Measurements from ENCODE around the gene ATP2B2.

ATP2B2 gene

DNA sequence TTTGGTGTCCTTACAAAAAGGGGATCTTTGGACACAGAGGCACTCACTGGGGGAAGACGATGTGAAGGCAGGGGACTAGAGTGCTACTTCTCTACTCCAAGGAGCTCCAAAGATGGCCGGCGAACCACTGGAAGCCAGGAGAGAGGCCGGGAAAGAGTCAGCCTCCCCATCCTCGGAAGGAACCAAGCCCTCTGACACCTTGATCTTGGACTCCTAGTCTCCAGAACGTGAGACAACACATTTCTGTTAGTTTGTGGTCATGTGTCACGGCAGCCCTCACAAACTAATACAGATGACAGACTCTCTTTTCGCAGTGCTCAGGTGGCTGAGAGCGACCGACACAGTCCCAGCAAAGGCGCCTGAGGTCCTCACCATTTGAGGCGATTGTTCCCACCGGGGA, 24.4 kb upstream of the ATP2B2 start:
- no peak for ATAC-seq

DNA sequence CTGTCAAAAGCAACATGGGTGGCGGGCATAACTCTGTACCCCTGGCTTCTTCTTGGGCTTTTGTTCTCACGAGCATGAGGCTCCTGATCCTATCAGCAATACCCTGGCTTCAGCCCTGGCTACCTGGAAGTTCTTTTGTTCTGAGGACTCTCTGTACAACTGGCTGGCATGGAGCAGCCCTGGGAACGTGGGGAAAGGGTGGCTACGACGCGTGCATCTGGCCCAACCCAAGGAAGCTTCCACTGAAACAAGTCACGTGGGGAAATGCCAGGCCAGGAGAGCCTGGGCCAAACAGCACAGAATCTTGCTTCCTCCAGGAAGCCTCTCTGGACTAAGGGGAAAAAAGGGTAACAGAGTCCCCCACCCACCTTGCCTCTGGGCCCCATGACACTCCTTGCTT, 22.7 kb upstream of the ATP2B2 start:
- ATAC-seq, result no peak

DNA sequence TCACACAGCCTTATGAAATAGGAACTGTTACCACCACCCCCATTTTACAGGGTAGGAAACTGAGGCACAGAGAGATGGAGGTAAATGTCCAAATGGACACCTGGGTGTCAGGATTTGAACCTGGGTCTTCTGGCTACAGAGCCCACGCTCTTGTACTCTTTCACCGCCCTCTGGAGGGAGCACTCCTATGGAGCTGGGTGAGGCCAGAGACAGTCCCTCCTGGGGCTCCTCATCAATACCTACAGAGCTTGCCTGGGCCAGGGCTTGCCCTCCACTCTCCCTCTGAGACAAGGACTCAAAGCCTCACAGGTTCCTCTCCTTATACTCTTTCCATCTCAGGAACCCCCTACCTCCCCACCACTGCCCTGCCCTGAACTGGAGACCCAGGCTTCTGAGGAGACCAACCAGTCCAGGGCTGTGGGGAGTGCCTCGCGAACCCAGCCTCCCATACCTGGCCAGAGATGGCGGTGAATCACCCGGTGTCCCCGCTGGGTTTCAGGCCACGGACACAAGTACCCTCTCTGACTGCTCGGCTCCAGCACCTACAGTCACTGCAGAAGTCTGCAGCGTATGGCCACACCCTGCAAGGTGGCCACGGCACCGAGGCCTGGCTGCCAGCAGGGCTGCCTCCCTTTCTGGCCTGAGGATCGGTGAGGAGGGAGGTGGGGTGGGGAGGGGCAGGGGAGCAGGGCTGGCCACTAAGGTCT, 22.1 kb upstream of the ATP2B2 start:
- no peak for ATAC-seq

DNA sequence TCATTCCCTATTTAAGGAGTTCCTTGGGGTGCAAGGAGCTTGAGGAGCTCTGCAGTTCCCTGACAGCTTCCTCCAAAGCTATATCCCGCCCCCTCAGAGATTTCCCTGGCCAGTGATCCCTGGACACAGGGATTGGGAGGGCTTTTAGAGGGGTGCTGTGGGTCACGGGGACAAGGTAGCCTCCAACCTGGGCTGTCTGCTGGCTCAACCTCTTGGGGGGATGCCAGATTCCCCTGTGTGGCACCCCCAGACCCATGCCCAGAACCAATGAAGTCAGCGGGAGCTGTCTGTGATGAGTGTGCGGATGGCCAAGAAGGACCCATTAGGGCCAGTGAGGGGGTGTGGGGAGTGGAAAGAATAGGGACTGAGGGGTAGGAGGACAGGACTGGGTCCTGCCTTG, 21.0 kb upstream of the ATP2B2 start:
- no peak for ATAC-seq

DNA sequence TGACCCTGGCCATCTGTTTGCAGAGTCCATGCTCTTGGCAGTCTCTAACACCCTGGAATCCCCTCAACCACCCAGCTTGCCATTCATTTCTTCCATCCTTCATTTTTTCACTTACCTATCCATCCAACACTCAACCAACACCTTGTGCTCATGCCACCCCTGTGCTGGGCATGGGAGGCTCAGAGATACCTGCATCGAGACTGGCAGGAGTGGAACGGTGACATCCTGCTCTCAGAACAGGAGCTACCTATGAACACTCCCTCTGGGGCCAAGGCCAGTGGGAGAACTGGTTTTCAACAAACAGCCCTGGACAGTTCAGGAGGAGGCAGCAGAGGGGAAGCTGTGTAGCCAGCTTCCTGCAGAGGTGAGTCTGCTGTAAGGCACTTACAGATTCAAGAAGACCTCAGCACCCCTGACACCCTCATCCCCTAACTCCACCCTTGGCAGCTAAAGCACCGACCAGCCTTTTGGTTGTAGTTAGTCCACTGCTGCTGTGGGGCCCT, 19.5 kb upstream of the ATP2B2 start:
- no peak for ATAC-seq

DNA sequence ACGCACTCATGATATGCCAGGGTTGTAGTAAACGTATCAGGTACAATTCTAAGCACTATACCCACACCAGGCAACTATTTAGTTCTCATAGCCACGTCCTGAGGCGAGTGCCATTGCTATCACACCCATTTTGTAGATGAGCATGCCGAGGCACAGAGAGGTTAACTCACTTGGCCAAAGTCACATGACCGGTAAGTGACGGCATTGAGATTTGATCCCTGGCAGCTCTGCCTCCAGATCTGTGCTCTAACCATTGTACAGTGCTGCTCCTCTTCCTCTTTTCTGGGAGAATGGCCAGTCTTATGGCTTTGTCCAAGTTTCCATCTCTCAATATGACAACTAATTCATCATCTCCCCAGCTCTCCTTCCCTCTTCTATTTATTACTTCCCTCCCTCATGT, 18.9 kb upstream of the ATP2B2 start:
- no peak for ATAC-seq

DNA sequence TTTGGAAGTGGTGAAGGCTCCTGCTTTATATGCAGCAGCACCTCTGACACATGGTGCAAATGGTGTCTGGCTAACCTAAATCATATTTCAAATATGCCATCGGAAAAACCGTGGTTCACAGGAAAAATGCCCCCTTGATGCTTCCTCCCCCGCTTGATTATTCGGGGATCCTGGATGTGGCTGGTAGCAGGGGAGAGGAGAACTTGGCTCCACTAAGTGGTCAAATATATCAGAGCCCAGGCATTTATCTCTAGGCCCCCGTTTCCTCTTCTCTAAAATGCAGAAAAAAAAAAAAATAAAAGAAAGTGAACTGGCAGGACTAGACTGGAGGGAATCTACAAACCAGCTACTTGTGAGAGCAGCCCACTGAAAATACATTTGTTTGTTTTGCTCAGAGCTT, 18.2 kb upstream of the ATP2B2 start:
- no peak for ATAC-seq

DNA sequence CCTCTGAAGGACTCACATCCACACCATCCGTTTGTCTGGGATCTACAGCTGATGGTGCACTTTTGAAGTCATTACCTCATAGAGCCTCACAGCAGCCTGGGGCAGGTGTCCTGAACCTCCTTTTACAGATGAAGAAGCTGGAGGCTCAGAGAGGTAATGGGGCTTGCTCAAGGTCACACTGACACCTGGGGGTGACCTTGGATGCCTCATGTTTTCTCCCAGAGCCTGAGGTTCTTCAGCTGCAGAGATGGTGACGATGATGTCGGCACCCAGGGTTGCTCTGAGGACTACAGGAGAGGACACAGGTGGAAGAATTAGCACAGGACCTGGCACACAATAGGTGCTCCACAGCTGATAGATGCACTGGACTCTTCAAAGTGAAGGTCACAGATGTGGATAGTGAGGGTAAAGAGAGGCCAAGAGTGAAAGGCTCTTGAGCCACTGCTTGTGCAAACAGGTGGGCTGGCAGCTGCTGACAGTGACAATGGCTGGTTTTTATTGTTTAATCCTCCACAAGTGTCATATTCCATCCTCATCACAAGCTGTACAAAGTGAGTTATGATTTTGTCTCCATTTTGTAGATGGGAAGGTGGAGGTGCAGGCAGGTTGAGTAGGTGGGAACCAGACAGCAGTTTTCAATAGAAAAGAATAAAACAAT, 17.4 kb upstream of the ATP2B2 start:
- ATAC-seq, result no peak

DNA sequence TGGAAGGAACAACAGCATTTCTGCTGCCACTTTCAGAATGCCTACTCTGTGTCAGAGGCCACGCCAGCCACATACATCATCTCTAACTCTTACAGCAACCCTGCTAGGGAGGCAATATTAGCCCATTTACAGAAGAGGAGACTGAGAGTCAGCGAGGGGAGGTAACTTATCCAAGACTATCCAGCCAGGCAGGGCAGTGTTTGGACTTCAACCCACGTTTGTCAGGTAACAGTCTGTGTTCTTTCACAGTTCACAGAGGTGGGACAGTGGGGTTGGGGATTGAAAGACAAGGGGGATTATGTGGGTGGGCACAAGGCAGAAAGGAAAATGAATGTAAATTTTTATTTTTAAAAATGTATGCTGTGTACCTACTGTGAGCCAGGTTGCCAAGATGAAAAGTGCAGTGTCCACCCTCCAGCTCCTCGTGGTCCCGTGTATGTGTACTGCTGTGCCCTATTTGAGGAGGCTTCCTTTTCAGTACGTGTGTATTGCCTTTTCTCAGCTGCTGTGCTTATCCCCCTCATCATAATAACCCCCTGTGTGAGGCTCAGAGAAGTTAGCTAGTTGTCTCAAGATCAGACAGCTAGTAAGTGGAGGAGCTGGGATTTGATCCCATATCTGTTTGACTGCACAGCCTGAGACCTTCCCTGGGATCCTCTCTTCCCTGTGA, 16.5 kb upstream of the ATP2B2 start:
- ATAC-seq, result no peak

DNA sequence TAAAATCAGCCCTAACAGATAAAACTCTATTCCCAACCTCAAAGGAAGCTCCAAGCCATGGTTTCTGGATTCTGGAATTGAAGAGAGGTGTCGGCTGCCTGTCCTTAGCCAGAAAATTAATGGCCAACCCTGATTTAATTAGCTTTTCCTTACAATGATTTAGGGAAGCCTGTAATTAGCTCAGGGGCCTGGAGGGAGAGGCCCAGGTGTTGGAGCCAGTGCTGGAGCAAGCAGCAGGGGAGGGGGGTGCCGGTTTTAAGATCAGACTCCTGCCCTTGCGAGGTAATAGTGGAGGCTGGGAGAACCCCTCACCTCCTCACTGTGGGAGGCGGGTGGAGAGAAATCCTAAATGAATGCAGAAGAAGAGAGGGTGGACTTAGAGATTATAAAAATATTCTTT, 14.7 kb upstream of the ATP2B2 start:
- no peak for ATAC-seq

DNA sequence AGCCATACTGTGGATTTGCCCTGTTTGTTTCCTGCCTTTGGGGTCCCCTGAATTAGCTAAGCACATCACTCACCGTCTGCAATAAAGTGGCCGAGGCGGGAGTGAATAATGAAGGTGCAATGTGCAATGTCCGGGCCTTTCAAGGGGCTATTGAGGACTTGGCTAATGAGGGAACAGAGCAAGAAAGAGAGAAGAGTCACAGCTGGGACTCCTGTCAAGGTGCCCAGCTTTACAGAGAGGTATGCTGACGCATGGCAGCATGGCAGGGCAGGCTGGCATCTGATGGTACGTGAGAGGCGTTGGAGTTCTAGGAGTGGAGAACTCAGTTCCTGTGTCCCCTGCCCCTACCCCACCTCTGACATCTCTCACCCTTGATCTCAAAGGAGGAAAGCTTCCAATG, 13.8 kb upstream of the ATP2B2 start:
- ATAC-seq, result no peak

DNA sequence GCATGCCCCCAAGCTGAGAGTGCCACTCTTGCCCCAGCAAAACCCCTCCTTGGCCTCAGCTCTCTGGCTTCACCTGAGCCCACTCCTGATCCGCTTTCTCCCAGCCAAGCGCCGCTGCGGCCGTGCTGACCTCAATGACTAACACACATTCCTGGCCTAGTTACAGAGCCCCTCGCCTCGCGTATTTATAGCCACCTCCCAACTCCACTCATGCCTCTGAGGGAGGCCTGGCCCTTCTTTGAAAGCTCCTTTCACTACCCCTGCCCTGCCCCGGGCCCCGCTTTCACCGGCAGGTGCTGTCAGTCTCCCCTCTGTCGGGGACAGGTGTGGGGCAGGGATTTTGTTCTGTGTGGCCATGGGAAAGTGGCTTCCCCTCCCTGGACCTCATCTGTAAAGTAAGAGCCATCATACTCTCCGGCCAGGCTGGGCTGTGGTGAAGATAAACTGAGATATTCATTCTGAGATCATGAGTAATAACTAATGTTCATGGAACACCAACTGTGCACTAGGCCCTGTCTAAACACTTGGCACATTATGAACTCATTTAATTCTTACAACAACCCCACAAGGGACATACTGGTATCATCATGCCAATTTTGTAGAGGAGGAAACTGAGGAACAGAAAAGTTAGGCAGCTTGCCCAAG, 13.2 kb upstream of the ATP2B2 start:
- no peak for ATAC-seq

DNA sequence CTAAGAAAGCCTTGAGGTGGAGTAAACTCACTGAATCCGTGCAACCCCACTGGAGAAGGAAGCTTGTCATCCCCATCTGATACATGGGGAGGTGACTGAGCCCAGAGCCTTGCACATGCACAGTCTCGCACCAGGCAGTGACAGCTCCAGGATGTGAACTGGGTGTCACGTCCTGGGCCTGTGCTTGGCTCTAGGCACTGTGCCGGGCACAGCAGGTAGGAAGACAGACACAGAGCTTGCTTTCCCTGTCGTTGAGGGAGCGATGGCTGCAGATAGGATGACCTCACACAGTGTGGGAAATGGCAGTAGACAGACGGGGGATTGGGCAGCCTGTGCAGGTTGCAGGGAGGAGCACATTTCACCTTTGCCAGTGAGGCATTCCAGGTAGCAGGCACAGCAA, 12.2 kb upstream of the ATP2B2 start:
- no peak for ATAC-seq

DNA sequence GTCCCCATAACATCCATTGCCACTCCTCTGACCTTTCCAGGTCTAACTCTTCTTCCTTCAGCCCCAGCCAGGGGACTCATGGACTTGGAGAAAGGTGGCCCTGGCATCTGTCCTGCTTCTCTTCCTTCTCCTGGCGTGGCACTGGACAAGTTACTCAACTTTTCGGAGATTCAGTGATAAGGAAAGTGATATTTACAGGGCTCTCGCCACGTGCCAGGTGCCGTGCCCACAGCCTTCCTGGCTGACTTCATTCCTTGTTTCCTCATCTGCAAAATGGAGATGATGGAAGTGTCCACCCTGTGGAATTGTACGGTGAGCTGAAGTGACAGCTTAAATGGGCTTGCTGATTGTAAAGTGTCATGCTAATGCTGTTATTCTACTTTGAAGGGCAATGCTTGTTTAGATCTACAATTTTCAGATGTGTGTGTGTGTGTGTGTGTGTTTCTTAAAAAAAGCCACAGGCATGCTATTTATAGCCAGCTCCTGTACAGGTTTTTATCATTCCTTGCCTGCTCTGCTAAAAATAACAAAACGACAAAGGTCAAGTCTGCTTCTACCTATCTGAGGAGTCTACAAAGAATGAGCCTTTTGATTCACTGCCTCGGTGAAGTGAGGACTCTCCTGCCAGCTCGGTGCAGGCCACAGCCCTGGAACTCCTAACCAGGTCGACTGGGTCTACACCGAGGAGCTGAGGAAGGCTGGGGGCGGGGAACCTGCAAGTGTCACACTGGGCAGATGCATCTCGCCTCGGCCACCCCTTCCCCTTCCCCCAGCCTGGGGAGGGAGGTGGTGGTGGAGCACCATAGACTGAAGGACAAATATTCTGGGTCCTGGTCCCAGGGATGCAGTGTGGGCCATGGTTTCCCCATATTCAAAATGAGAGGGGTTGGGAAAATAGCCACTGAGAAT, 11.4 kb upstream of the ATP2B2 start:
- ATAC-seq, result no peak

DNA sequence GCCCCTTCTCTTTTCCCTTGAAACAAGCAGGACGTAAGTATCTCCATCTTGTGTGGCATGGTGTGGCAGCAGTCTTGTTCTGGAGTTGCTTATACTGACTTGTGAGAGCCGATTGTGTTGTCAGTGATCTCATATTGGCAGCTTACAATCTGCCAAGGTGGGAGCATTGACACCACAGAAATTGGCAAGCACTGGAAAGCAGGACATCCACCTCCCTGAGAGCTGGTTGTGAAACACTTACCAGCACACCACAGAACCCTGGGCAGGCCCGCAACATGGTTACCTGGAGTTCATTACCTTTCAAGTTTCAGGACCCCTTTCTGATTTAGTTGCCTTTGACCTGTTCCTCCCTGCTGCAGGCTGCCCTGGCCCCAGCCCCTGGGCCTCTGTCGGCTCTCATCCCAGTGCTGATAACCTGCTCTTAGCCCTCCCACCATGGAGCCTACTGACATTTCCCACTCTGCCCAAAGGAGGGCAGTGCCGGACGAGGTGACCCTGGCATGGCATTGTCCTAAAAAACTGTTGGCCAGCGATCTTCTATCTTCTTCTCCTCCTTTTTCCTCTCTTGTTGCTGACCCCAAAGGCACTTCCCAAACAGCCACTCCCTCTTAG, 10.6 kb upstream of the ATP2B2 start:
- no peak for ATAC-seq

DNA sequence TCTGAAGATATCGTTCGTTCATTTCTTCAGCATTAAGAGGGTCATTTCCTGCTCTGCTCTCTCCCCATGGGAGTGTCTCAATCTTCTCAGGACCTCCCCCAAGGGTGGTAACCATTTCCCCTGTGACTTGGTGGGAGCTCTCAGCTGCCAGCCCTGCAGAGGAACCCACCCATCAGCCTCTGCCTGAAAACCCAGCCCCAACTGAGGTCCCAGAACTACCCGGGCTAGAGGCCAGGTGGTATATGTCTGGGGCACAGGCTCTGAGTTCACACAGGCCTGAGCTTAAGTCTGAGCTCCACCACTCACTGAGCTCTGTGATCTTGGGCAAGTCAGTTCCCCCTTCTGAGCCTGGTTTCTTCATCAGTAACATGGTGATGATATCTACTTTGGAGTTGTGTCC, 10.0 kb upstream of the ATP2B2 start:
- ATAC-seq, result no peak

DNA sequence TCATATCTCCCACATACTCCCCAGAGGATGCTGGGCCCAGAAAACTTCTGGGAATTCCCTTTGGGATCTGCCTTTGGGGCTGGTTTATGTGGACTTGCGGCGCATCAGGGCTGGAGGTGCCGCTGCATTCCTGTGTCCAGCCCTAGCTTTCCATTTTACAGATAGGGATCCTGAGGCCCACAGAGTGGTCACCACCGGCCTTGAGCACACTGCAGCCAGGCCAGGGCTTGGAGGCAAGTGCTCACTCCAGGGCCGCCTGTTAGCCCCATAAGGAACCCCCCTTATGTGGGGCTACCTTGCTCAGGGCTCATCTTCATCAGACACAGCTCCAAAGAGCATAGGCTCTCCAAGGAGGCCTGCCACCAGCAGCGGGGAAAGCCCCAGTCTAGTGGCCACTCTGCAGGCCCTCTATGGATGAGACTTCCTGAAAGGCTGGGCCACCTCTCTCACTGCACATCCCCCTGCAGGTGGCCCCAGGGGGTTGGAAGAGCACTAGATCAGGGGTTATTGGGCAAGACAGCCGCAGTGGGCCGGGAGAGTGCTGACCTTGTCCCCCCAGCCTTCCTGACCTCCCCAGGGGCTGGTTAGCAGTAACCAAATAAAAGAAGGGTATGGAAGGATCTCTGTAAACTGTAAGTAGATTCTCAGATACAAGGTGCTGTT, 9.2 kb upstream of the ATP2B2 start:
- ATAC-seq, result no peak

DNA sequence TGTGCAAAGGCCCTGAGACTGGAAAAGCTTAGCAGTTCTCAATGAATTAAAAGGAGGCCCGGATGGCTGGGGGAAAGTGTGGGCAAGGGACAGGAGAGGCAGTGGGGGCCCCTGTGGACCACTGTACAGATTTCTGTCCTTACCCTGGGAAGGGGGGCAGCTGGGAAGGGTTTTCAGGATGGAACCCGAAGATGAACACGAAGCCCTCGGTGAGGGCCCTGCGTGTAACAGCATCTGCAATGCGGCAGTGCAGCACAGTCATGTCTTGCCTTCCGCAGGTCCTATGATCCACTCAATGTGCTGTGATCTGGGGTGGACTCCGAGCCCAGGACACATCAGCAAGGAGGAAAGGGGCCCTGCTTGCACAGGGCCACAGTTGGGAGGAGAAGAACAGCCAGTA, 7.9 kb upstream of the ATP2B2 start:
- ATAC-seq, result no peak

DNA sequence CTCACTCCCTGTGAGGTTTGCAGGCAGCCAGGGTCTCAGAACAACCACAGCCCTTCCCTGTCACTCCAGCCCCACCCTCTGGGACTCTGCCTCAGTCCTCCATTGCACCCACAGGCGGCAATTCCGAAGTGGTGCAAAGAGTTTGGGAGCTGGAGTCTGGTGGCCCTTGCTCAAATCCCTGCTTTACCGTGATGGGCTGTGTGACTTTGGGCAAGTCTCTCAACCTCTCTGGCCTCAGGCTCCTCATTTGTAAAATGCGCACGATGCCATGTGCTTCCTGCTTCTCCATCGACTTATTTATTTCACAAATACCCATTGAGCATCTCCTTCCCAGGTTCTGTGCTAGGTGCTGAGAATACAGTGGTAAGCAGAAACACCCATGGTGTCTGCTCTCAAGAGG, 7.3 kb upstream of the ATP2B2 start:
- no peak for ATAC-seq

DNA sequence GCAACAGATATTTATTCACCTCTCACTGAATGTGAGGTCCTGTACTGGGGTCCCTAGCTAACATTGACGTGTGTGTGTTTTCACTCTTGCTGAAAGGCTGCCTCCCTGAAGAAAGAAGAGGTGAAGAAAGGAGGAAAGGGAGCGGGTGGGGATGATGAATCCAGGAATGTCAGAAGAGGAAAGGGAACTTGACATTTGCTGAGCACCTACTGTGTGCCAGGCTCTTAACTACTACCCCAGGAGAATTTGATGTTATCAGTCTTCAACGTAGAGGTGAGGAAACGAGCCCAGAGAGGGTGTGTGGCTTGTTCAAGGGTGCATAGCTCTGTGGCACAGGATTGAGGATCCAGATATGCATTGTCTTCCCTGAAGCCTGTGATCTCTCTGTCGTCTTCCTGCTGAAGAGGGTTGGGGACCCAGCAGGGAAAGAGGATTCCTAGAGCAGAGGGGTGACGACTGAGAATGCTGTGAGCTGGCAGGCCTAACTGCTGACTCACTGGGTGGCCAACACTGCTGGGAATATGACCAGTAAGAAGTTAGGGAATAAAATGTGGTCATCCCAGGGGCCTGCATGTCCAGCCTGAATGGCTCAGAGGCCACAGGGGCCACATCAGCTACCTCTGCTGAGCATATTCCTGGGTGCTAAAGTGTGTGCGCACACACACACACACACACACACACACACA, 6.6 kb upstream of the ATP2B2 start:
- no peak for ATAC-seq
